A549 (cell line): ENCODE measurements around the gene NTRK2. TPM values are rescaled to one million over a fixed set of nuclear protein-coding genes. Genes with fewer than 3 reads are reported as not detected.
"Not testable (repeated sequence)": the region's sequence is repeated elsewhere in the genome, so short reads cannot be mapped to it uniquely, and the experiment has no call there.

Experiments used
- ATAC-seq, 2 experiments: fragments of 200-7000 bp in 1 of 2; fragments of >200 bp in 1 of 2; cut with Nextera tagmentation in 1 of 2; cut with Tn5 transposase in 1 of 2; 3 replicates each; pipeline versions ENCODE4 v1.8.0 to v1.9.1; 2018 to 2020; ENCODE audit warnings: mild to moderate bottlenecking in 1 of 2, moderate library complexity in 1 of 2
- CTCF ChIA-PET: fragments of 300-600 bp; sonication (Branson Sonifier 250); formaldehyde crosslinking; extraction: SDS; loops from one replicate; lab custom pipeline; 2021; ENCODE audit warnings: antibody characterized with exemption, inconsistent platforms; lab: Yijun Ruan, JAX
- POLR2A ChIA-PET: fragments of 350-600 bp; formaldehyde crosslinking; extraction: SDS; loops from one replicate; lab custom pipeline; 2021; ENCODE audit warnings: antibody characterized with exemption, inconsistent platforms; lab: Yijun Ruan, JAX
- DNase-seq, 2 experiments: peaks; one replicate each; pipeline versions ENCODE4 v3.0.0 to v3.0.0-alpha.2; 2011 to 2016; ENCODE audit warnings: low read depth in 1 of 2, low spot score in 1 of 2
- FAIRE-seq: peaks from 2 replicates; lab custom pipeline; 2011; peaks lifted over from hg19 to GRCh38; lab: Jason Lieb, UNC
- H3K27ac ChIP-seq, 2 experiments: fragments of >200 bp; sonication (Bioruptor Twin); formaldehyde crosslinking; 3 replicates each; pipeline ENCODE4 v1.5.1; 2016 to 2017
- H3K4me1 ChIP-seq: fragments of >200 bp; sonication (Bioruptor Twin); formaldehyde crosslinking; 3 replicates; pipeline ENCODE4 v1.6.1; 2016
- H3K4me2 ChIP-seq: fragments of >200 bp; sonication (Bioruptor Twin); formaldehyde crosslinking; 3 replicates; pipeline ENCODE4 v1.6.1; 2016
- H3K4me3 ChIP-seq: fragments of >200 bp; sonication (Bioruptor Twin); formaldehyde crosslinking; 3 replicates; pipeline ENCODE4 v1.5.1; 2016
- H3K9me3 ChIP-seq: fragments of >200 bp; sonication (Bioruptor Twin); formaldehyde crosslinking; 3 replicates; pipeline ENCODE4 v1.6.1; 2016
- ATOH8 ChIP-seq: fragments of 250-450 bp; sonication (Bioruptor Pico); IDR thresholded peaks from 2 replicates; pipeline ENCODE4 v1.5.0; 2020; ENCODE audit warnings: low read depth, mild to moderate bottlenecking, moderate library complexity
- CHD2 ChIP-seq: fragments of 150-350 bp; IDR thresholded peaks from 2 replicates; pipeline ENCODE4 v1.6.1; 2014; ENCODE audit warnings: low read length; ENCODE audit not compliant: partially characterized antibody
- CTCF ChIP-seq: fragments of >200 bp; sonication (Bioruptor Twin); formaldehyde crosslinking; IDR thresholded peaks from 3 replicates; pipeline ENCODE4 v1.5.1; 2016
- ELK1 ChIP-seq: fragments of 150-350 bp; IDR thresholded peaks from 2 replicates; pipeline ENCODE4 v1.6.1; 2014; ENCODE audit warnings: low read depth, mild to moderate bottlenecking, low read length
- FOSB ChIP-seq: fragments of 250-450 bp; sonication (Bioruptor Pico); IDR thresholded peaks from 2 replicates; pipeline ENCODE4 v1.5.0; 2020; ENCODE audit warnings: mild to moderate bottlenecking, moderate library complexity
- FOXS1 ChIP-seq: fragments of 250-450 bp; sonication (Bioruptor Pico); IDR thresholded peaks from 2 replicates; pipeline ENCODE4 v1.5.0; 2020; ENCODE audit warnings: mild to moderate bottlenecking, moderate library complexity
- GATA3 ChIP-seq: IDR thresholded peaks from 2 replicates; pipeline ENCODE4 v1.6.1; 2012; ENCODE audit warnings: borderline replicate concordance
- HDAC2 ChIP-seq: fragments of 200-600 bp; sonication (generic); IDR thresholded peaks from 2 replicates; pipeline ENCODE4 v1.6.1; 2016
- HOXA7 ChIP-seq: fragments of 250-450 bp; sonication (Bioruptor Pico); IDR thresholded peaks from 2 replicates; pipeline ENCODE4 v1.5.0; 2020; ENCODE audit warnings: mild to moderate bottlenecking, moderate library complexity
- HOXB13 ChIP-seq: fragments of 250-450 bp; sonication (Bioruptor Pico); IDR thresholded peaks from 2 replicates; pipeline ENCODE4 v1.5.0; 2020; ENCODE audit warnings: low read depth, mild to moderate bottlenecking, moderate library complexity
- JUNB ChIP-seq: fragments of >200 bp; sonication (Bioruptor Twin); formaldehyde crosslinking; IDR thresholded peaks from 2 replicates; pipeline ENCODE4 v1.6.1; 2016
- KDM5A ChIP-seq: fragments of 200-600 bp; sonication (generic); IDR thresholded peaks from 2 replicates; pipeline ENCODE4 v1.6.1; 2016; ENCODE audit warnings: antibody characterized with exemption, mild to moderate bottlenecking
- NFE2L2 ChIP-seq: fragments of 150-350 bp; conservative IDR thresholded peaks from 2 replicates; pipeline ENCODE4 v1.6.1; 2014; ENCODE audit warnings: low read length
- NPAS2 ChIP-seq: fragments of 250-450 bp; sonication (Bioruptor Pico); IDR thresholded peaks from 2 replicates; pipeline ENCODE4 v1.8.0; 2022; ENCODE audit warnings: mild to moderate bottlenecking, moderate library complexity, borderline replicate concordance
- POLR2A ChIP-seq: IDR thresholded peaks from 2 replicates; pipeline ENCODE4 v1.6.1; 2012; ENCODE audit warnings: mild to moderate bottlenecking, low read length
- RARB ChIP-seq: fragments of 250-450 bp; sonication (Bioruptor Pico); IDR thresholded peaks from 2 replicates; pipeline ENCODE4 v1.8.0; 2021; ENCODE audit warnings: mild to moderate bottlenecking, moderate library complexity
- SMC3 ChIP-seq: fragments of >200 bp; sonication (Bioruptor Twin); formaldehyde crosslinking; IDR thresholded peaks from 3 replicates; pipeline ENCODE4 v1.6.1; 2018; ENCODE audit warnings: inconsistent platforms
- TP53 ChIP-seq: fragments of 250-450 bp; sonication (Bioruptor Pico); IDR thresholded peaks from 2 replicates; pipeline ENCODE4 v1.5.0; 2021; ENCODE audit warnings: mild to moderate bottlenecking, moderate library complexity
- ZNF302 ChIP-seq: fragments of 250-450 bp; sonication (Bioruptor Pico); IDR thresholded peaks from 2 replicates; pipeline ENCODE4 v1.9.0; 2021; ENCODE audit warnings: inconsistent platforms, mild to moderate bottlenecking, moderate library complexity
- WGBS: methylation state at CpG from one replicate; pipeline ENCODE4 v1.1.6; 2017; ENCODE audit errors: missing lambda C conversion rate; 5-methylcytosine and 5-hydroxymethylcytosine counted together
- polyA plus RNA-seq, 4 experiments: library from polyadenylated mRNA; depleted of rRNA in 3 of 4; stranded (reverse); fragments of >200 nt; fragmentation: RNase III in 1 of 4; extraction: RNeasy Plus Mini Kit Qiagen cat#74134 plus additional on column Dnase treatment in 1 of 4; gene quantifications; 2 replicates in 3 of 4; 3 replicates in 1 of 4; pipeline ENCODE4 v1.2.3, GENCODE V29; 2011 to 2017
- TF ChIP-seq, protein P1 (sequence below): IDR thresholded peaks from 2 replicates; pipeline ENCODE4 v1.6.1; 2012
- TF ChIP-seq, protein P2 (sequence below): fragments of 200-600 bp; sonication (generic); IDR thresholded peaks from 2 replicates; pipeline ENCODE4 v1.6.1; 2016; ENCODE audit warnings: antibody characterized with exemption, mild to moderate bottlenecking, moderate library complexity
- TF ChIP-seq, protein P3 (sequence below): fragments of 450-650 bp; IDR thresholded peaks from 2 replicates; pipeline ENCODE4 v1.6.1; 2014; ENCODE audit warnings: antibody characterized with exemption

Gene NTRK2
- polyA plus RNA-seq, 2 of the 4 experiments (the other 2 are of a cell fraction), result 0.03 TPM

- H3K4me3 ChIP-seq, POLR2A ChIA-PET, H3K4me1 ChIP-seq, H3K4me2 ChIP-seq, H3K9me3 ChIP-seq, CTCF ChIA-PET, FAIRE-seq, ATAC-seq, DNase-seq, H3K27ac ChIP-seq: not testable (repeated sequence)
- 28% methylated on average over 6 of the region's 6 CpGs for WGBS
These were observed 229.1 kb downstream of the NTRK2 start for GRCh38 chr9:84898618-84899017.

DNA sequence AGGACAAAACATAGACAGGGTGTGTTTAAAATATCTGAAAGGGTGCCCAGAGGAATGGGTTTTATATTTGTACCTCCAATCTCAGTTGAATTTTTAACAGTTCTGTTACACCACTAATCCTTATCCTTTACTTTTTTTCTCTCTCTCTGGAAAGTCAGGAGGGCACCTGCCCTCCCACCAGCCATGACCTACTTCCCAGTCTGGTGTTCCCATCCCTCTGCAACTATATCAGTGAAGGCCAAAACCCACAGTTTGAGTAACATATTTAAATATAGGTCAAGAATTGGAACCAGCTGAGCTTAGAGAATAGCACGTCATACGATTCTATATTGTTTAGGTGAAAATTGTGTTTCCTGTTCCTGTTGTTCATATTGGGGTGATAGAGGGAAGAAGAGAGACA, 229.8 kb downstream of the NTRK2 start:
- no peak for FAIRE-seq
- ChIA-PET POLR2A (no interaction called here), CTCF (interaction anchor here (0.6 kb wide), 1 partner anchor 100 kb away, joined by 3 read pairs; no protein-coding TSS in a partner anchor)
- TF ChIP-seq HOXB13 (CRISPR knock-in tag) (no peak), POLR2A (no peak), RARB (CRISPR knock-in tag) (no peak), TP53 (no peak), HDAC2 (no peak), FOXS1 (no peak), CTCF (no peak), ZNF302 (CRISPR knock-in tag) (no peak), JUNB (no peak), ATOH8 (CRISPR knock-in tag) (no peak), ELK1 (no peak), GATA3 (no peak), HOXA7 (no peak), SMC3 (no peak)
- TF ChIP-seq, protein P1, sequence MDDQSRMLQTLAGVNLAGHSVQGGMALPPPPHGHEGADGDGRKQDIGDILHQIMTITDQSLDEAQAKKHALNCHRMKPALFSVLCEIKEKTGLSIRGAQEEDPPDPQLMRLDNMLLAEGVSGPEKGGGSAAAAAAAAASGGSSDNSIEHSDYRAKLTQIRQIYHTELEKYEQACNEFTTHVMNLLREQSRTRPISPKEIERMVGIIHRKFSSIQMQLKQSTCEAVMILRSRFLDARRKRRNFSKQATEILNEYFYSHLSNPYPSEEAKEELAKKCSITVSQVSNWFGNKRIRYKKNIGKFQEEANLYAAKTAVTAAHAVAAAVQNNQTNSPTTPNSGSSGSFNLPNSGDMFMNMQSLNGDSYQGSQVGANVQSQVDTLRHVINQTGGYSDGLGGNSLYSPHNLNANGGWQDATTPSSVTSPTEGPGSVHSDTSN, result no peak
- TF ChIP-seq, protein P2, sequence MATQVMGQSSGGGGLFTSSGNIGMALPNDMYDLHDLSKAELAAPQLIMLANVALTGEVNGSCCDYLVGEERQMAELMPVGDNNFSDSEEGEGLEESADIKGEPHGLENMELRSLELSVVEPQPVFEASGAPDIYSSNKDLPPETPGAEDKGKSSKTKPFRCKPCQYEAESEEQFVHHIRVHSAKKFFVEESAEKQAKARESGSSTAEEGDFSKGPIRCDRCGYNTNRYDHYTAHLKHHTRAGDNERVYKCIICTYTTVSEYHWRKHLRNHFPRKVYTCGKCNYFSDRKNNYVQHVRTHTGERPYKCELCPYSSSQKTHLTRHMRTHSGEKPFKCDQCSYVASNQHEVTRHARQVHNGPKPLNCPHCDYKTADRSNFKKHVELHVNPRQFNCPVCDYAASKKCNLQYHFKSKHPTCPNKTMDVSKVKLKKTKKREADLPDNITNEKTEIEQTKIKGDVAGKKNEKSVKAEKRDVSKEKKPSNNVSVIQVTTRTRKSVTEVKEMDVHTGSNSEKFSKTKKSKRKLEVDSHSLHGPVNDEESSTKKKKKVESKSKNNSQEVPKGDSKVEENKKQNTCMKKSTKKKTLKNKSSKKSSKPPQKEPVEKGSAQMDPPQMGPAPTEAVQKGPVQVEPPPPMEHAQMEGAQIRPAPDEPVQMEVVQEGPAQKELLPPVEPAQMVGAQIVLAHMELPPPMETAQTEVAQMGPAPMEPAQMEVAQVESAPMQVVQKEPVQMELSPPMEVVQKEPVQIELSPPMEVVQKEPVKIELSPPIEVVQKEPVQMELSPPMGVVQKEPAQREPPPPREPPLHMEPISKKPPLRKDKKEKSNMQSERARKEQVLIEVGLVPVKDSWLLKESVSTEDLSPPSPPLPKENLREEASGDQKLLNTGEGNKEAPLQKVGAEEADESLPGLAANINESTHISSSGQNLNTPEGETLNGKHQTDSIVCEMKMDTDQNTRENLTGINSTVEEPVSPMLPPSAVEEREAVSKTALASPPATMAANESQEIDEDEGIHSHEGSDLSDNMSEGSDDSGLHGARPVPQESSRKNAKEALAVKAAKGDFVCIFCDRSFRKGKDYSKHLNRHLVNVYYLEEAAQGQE, result no peak
- DNase-seq, result no peak
- no peaks in the 10 kb centered on the region for H3K4me1 ChIP-seq
- H3K27ac ChIP-seq, result no peak overlapping the region
- H3K4me3 ChIP-seq, result no peak overlapping the region
- WGBS, result 87% methylated on average over 2 of the region's 2 CpGs
- no peak overlapping the region for H3K4me2 ChIP-seq
- ATAC-seq, result no peak
- peaks cover 3% of the 10 kb centered on the region; the same call in 1 of the 3 replicates for H3K9me3 ChIP-seq

GRCh38 chr9:84900421-84900820, 230.9 kb downstream of the NTRK2 start:
- H3K27ac ChIP-seq, result no peak overlapping the region
- FAIRE-seq, result no peak
- H3K9me3 ChIP-seq, result peaks cover 3% of the 10 kb centered on the region; the same call in 1 of the 3 replicates
- H3K4me2 ChIP-seq, result no peak overlapping the region
- no peak overlapping the region for H3K4me3 ChIP-seq
- CTCF ChIA-PET, result no interaction called here
- 42% methylated on average over 2 of the region's 2 CpGs for WGBS
- no peaks in the 10 kb centered on the region for H3K4me1 ChIP-seq
- POLR2A ChIA-PET, result no interaction called here
- DNase-seq, result no peak
- no peak for ATAC-seq
- TF ChIP-seq FOSB (CRISPR knock-in tag) (no peak), GATA3 (no peak), JUNB (no peak), KDM5A (no peak), ZNF302 (CRISPR knock-in tag) (no peak), HDAC2 (no peak), NFE2L2 (no peak), CHD2 (no peak), CTCF (no peak), NPAS2 (CRISPR knock-in tag) (no peak)
- TF ChIP-seq, protein P3, sequence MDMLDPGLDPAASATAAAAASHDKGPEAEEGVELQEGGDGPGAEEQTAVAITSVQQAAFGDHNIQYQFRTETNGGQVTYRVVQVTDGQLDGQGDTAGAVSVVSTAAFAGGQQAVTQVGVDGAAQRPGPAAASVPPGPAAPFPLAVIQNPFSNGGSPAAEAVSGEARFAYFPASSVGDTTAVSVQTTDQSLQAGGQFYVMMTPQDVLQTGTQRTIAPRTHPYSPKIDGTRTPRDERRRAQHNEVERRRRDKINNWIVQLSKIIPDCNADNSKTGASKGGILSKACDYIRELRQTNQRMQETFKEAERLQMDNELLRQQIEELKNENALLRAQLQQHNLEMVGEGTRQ, result no peak
